Dermis blood vessel endothelial cell (primary cell): ENCODE results near the gene RASSF3. TPM values are rescaled to one million over a fixed set of nuclear protein-coding genes. Genes with fewer than 3 reads are reported as not detected.
"Not testable (repeated sequence)": the region's sequence is repeated elsewhere in the genome, so short reads cannot be mapped to it uniquely, and the experiment has no call there.

Experiments
- DNase-seq: peaks from one replicate; pipeline ENCODE4 v3.0.0; 2010
- total RNA-seq: library from RNA; depleted of rRNA; stranded (reverse); fragments of >200 nt; gene quantifications from 2 replicates; pipeline ENCODE4 v1.2.3, GENCODE V29; 2014

The RASSF3 gene, protein sequence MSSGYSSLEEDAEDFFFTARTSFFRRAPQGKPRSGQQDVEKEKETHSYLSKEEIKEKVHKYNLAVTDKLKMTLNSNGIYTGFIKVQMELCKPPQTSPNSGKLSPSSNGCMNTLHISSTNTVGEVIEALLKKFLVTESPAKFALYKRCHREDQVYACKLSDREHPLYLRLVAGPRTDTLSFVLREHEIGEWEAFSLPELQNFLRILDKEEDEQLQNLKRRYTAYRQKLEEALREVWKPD
- total RNA-seq: 37.9 and 43.4 TPM in 2 replicates

DNA sequence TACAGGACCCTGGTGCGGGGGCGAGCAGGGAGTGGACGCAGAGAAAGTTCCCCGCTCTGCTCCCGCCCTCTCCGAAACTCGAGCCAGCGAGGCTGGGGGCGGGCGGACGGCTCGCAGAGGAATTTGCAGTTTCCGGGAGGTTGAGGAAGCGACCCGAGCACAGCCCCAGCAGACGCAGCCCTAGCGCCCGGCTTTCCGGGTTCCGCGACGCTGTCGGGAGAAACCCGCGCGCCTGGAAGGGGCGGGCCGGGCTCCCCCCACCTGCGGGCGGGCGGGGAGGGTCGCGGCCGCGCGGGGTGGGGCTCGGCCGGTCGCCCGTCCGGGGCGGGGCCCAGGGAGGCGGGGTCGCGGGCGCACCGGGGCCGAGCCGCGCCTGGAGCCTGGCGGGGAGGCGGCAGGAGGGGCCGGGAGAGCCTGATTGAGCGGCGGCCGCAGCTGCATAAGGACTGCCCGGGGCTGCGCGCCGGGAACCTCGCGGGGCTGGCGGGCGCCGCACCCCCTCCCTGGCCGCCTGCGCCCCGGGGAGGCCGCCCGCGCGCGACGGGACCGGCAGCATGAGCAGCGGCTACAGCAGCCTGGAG is at the start of gene RASSF3:
RASSF3 (plus strand) TSS at position 417 of the 581 bp plus-strand sequence; CDS start at position 555, 138 bp downstream.
- peak; percentile 88 for DNase-seq

DNA sequence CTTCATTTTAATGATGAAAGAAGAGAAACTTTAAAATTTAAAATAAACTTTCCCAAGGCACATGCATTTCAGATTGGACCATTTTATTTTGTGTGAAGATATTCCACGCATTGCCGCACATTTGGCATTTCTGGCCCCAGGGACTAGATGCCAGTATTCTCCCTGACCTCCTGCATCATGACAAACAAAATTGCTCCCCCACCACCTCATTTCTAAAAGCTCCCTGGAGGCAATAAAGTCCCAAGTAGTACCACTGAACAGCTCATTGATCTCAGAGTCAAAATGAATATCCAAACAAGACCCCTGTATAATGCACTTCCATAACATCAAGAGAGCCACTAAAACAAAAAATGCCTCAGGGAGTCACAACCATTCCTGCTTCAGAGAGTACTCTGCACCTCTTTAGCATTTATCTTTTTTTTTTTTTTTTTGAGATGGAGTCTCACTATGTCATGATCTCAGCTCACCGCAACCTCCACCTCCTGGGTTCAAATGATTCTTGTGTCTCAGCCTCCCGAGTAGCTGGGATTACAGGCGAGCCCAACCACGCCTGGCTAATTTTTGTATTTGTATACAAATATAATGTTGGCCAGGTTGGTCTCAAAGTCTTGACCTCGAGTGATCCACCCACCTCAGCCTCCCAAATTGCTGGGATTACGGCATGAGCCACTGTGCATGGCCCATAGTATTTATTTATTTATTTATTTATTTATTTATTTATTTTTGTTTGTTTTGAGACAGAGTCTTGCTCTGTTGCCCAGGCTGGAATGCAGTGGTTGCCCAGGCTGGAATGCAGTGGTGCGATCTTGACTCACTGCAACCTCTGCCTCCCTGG is 48.8 kb upstream of the RASSF3 start:
- no peak for DNase-seq

- DNase-seq: no peak
Observed at GRCh38 chr12:64566122-64566521, 44.2 kb upstream of the RASSF3 start.

- DNase-seq: no peak
Observed at GRCh38 chr12:64566831-64567517, 43.3 kb upstream of the RASSF3 start.

- DNase-seq: no peak
Observed at GRCh38 chr12:64567570-64567969, 42.7 kb upstream of the RASSF3 start.

DNA sequence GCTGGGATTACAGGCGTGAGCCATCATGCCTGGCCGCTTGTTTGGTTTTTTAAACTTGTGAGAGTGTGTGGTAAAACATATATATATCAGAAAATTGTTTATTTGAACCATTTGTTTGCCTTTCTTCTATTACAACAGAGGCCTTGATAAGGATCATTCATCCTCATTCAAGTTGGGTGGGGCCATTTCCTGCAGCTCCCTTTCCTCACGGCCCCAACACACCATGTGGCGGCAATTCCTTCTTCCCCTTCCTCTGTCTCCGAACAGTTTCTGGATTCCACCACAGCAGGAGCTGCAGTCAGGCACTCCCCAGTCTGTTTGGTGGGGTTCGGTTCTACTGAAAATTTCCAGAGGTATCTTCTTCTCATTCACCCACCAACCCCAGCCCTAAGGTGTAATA is 42.0 kb upstream of the RASSF3 start:
- peak; percentile 15 for DNase-seq

GRCh38 chr12:64569923-64570691 is 40.2 kb upstream of the RASSF3 start:
- no peak for DNase-seq

DNA sequence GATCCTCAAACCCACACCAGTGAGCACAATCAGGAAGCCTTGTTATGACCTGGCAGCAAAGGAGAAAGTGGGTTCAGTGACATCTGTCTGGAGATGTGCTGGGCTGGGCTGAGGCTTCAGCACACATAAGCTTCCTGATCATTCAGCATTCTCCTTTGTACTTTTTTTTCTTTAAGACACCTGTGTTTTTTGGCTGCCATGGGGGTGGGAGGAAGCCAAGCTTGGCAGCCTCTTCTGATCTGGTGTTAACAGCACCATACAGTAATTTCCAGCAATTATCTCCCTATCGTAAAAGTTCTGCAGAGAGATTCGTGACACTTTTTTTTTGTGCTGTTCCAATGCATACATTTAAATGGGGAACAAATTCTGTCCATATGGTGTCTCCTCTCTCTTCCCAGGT is 38.9 kb upstream of the RASSF3 start:
- DNase-seq: peak; percentile 21

DNA sequence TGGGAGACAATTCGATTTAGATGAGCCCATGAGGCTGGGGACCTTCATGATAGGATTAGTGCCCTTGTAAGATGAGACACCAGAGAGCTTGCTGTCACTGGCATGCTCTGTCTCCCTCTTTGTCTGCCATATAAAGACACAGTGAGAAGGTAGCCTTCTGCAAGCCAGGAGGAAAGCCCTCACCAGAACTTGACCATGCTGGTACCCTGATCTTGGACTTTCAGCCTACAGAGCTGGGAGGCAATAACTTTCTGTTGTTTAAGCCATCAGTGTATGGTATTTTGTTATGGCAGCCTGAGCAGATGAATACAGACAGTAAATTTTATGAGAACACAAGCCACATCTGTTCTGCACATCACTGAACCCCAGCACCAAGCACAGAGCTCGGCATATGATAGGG is 38.1 kb upstream of the RASSF3 start:
- DNase-seq: no peak

DNA sequence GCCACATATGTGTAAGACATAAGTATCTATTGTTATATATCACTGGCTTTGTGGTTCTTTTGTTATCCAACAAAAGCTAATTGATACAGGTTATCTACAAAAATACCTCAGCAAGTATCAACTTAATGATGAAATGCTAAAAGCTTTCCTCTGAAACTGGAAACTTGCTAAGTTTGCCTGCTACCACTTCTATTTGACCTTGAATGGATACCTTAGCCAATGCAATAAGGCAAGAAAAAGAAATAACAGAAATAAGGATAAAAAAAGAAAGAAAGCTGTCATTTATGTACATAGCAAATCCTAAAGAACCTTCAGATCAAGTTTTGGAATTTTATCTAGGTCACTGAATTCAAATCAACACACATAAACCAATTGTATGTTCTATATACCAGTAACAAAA is 35.5 kb upstream of the RASSF3 start:
- no peak for DNase-seq

DNA sequence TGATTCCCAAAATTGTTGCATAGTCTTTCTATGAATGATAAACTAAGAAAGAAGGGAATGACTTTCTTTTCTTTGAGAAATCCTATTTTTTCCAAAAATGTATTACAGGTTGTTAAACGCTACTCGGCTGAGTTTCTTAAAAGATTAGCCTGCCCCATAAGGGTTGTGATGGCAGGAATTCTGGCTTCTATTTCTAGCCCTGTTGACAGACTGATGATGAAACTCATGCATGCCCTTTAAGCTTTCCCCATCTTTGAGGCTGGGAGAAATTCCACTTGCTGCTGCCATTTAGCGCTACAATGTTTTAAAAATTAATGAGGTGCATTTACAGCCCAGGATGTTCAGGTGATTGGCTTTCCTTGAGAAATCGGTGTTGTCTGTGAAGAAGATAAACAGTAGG is 33.2 kb upstream of the RASSF3 start:
- DNase-seq: no peak

DNA sequence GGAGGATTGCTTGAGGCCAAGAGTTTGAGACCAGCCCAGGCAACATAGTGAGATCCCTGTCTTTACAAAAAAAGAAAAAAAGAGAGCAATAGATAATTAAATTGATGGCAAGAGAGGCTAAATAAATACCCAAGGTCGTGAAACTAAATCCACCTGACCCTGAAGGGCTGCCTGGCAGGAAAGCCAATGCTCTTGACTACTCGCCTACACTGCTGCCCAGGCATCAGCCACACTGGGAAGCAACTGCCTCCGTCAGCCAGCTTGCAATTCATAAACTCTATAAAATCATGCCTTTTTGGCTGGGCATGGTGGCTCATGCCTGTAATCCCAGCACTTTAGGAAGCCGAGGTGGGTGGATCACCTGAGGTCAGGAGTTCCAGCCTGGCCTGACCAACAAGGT is 31.7 kb upstream of the RASSF3 start:
- DNase-seq: no peak

- no peak for DNase-seq
Observed at GRCh38 chr12:64580681-64581080, 29.6 kb upstream of the RASSF3 start.

DNA sequence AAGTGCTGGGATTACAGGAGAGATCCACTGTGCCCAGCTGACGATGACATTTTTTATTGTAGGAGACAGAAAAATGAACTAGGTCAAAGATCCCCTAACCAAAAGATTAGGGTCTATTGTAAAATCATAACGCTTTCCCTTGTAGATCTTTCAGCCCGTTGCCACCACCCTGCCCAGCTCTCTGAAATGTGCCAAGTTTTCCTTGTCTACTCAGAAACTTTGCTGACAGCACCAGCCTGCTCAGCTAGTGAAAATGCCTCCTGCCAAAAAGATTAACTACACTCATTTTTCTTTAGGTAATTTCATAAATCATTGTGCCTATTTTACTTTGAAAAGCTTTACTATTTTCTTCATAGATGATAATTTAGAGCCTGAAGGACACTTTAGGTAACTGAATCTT is 28.2 kb upstream of the RASSF3 start:
- DNase-seq: no peak

DNA sequence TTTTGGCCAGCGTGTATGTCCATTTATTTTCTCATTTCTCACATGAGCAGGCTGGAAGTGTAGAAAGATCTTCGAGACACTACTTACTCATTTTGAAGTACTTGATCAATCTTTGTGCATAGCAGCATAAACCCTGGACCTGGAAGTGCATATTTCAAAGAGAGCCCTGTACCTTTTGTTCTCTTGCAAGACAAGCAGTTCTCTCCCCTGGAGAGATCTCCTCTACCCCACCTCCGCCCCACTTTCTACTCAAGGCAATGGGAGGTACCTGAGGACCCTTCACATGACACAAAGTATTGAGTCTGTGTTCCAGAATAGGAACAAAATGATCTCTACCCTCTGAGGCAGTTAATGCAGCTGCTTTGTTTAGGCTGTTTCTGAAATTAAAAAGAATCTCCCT is 27.4 kb upstream of the RASSF3 start:
- DNase-seq: peak; percentile 4

DNA sequence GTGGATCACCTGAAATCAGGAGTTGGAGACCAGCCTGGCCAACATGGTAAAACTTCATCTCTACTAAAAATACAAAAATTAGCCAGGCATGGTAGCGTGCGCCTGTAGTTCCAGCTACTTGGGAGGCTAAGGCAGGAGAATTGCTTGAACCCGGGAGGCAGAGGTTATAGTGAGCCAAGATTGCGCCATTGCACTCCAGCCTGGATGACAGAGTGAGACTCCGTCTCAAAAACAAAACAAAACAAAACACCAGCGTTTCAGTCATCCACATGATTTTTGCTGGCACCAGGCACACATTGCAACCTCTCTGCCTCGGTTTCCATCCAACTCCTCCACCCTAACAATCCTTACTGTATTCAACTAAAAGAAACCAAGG is 26.9 kb upstream of the RASSF3 start:
- not testable (repeated sequence) for DNase-seq

- peak; percentile 92 for DNase-seq
Observed at GRCh38 chr12:64583771-64584421, 26.4 kb upstream of the RASSF3 start.

GRCh38 chr12:64585104-64585503 is 25.2 kb upstream of the RASSF3 start:
- no peak for DNase-seq

DNA sequence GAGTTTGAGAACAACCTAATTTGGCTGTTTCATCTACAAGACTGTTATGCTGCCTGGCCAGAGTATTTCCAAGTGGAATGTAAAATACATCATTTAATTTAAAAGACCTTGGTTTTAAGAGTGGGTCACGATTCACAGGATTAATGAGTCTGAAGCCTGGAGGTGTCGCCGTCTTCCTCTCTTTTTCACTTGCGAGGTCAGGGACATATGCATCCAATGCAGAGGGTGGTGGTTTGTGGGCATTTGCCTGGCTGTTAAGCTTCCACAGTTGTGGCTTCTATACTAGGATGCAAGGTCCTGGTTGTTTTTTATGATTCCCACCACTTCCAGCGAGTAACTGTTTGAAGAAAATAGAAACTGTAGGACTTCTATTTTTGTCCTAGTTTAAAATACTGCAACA is 22.8 kb upstream of the RASSF3 start:
- DNase-seq: no peak

GRCh38 chr12:64590183-64590582 is 20.1 kb upstream of the RASSF3 start:
- DNase-seq: no peak

DNA sequence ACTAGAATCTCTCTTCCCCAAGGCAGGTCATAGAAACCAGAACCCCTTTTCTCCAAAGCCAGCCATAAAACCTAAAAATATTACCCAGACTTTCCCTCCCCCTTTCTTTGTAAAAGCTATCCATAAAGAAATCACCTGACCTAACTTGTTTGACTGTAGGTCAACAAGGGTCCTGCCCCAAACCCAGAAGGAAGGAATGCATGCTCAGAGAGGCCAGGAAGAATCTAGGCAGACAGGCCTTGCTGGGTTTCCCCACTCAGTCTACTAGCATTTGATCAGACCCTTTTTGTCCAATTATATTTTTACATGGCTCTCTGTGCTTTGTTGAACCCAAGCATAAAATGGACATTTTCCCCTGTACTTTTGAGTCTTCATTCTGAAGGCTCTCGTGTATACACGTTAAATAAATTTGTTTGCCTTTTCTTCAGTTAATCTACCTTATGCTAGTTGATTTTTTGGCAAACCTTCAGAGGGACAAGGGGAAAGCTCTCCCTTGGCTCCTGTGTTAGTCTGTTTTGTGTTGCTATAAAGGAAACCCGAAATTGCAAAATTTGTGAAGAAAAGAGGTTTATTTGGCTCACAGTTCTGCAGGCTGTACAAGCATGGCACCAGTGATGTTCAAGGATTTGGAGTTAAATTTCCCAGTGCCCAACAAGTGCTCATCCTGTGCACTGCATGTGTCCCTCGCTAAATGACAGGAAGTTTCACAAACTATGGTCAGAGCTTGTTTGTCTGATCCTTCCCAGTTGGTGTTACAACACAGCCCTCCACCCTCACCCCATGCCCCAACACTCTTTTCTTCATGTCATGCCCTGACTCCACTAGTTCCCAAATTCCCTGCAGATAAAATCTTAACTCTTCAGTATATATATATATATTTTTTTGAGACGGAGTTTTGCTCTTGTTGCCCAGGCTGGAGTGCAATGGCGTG is 14.2 kb upstream of the RASSF3 start:
- no peak for DNase-seq
